NCI-H2196 (cell line): ENCODE data around the gene STMP1.
"Not testable (repeated sequence)": the region's sequence is repeated elsewhere in the genome, so short reads cannot be mapped to it uniquely, and the experiment has no call there.

Experiments used
- DNase-seq: peaks from one replicate; lab custom pipeline; 2025; ENCODE audit not compliant: unreplicated experiment; lab: John Stamatoyannopoulos, UW

STMP1 gene

GRCh38 chr7:135662373-135663114, at the start of gene STMP1:
Gene STMP1, plus strand, starts transcription at chr7:135662514.
- peak; percentile 95 for DNase-seq

GRCh38 chr7:135616136-135616535, 46.2 kb upstream of the STMP1 start:
- no peak for DNase-seq

GRCh38 chr7:135617781-135618180, 44.5 kb upstream of the STMP1 start:
- DNase-seq: no peak

- no peak for DNase-seq
Observed at GRCh38 chr7:135618510-135618909, 43.8 kb upstream of the STMP1 start.

- no peak for DNase-seq
Observed at GRCh38 chr7:135620447-135620846, 41.9 kb upstream of the STMP1 start.

- DNase-seq: peak; percentile 80
Observed at GRCh38 chr7:135620980-135621850, 41.1 kb upstream of the STMP1 start.

GRCh38 chr7:135634191-135634878, 28.0 kb upstream of the STMP1 start:
- DNase-seq: no peak

- DNase-seq: not testable (repeated sequence)
Observed at GRCh38 chr7:135639690-135640089, 22.6 kb upstream of the STMP1 start.

GRCh38 chr7:135644154-135644553, 18.2 kb upstream of the STMP1 start:
- no peak for DNase-seq

- no peak for DNase-seq
Observed at GRCh38 chr7:135644729-135645128, 17.6 kb upstream of the STMP1 start.

GRCh38 chr7:135645296-135645904, 16.9 kb upstream of the STMP1 start:
- DNase-seq: peak; percentile 70

- DNase-seq: no peak
Observed at GRCh38 chr7:135647755-135648154, 14.6 kb upstream of the STMP1 start.

- DNase-seq: no peak
Observed at GRCh38 chr7:135648235-135648634, 14.1 kb upstream of the STMP1 start.

GRCh38 chr7:135650831-135651573, 11.3 kb upstream of the STMP1 start:
- no peak for DNase-seq

- DNase-seq: peak; percentile 39
Observed at GRCh38 chr7:135653340-135654080, 8.8 kb upstream of the STMP1 start.

GRCh38 chr7:135658564-135658963, 3.8 kb upstream of the STMP1 start:
- DNase-seq: no peak

GRCh38 chr7:135659159-135659846, 3.0 kb upstream of the STMP1 start:
- DNase-seq: no peak

- peak; percentile 48 for DNase-seq
Observed at GRCh38 chr7:135661311-135662122, 797 bp upstream of the STMP1 start.

- DNase-seq: no peak
Observed at GRCh38 chr7:135662123-135662372, 266 bp upstream of the STMP1 start.
